NCI-H2227 (cell line): ENCODE data around the gene RAB1B.
"Not testable (repeated sequence)": the region's sequence is repeated elsewhere in the genome, so short reads cannot be mapped to it uniquely, and the experiment has no call there.

Experiments
- DNase-seq: peaks from one replicate; lab custom pipeline; 2025; ENCODE audit not compliant: unreplicated experiment; lab: John Stamatoyannopoulos, UW

The RAB1B gene

GRCh38 chr11:66266378-66267038 lies 1.9 kb upstream of the RAB1B start:
- no peak for DNase-seq

GRCh38 chr11:66267039-66267378 lies 1.4 kb upstream of the RAB1B start:
- no peak for DNase-seq

- DNase-seq, result peak; percentile 90
These were observed 828 bp upstream of the RAB1B start for GRCh38 chr11:66267379-66268243.

- DNase-seq, result peak; percentile 58
These were observed 790 bp downstream of the RAB1B start for GRCh38 chr11:66268952-66269905.

- no peak for DNase-seq
These were observed 3.4 kb downstream of the RAB1B start for GRCh38 chr11:66271816-66272215.

GRCh38 chr11:66272596-66272995 lies 4.2 kb downstream of the RAB1B start:
- DNase-seq, result no peak

- no peak for DNase-seq
These were observed 5.8 kb downstream of the RAB1B start for GRCh38 chr11:66274219-66274618.

- no peak for DNase-seq
These were observed 7.0 kb downstream of the RAB1B start for GRCh38 chr11:66275396-66275795.

- DNase-seq, result no peak
These were observed 7.7 kb downstream of the RAB1B start for GRCh38 chr11:66275984-66276612.

GRCh38 chr11:66276619-66277018 lies 8.2 kb downstream of the RAB1B start:
- DNase-seq, result not testable (repeated sequence)

GRCh38 chr11:66277064-66277463 lies 8.6 kb downstream of the RAB1B start:
- not testable (repeated sequence) for DNase-seq

GRCh38 chr11:66277471-66278362 lies 9.3 kb downstream of the RAB1B start, which contains the start of gene CNIH2:
CNIH2 (plus strand) TSS chr11:66278175; CDS start chr11:66278457, 282 bp downstream.
- DNase-seq, result peak; percentile 75

- DNase-seq, result peak; percentile 77
These were observed 10.1 kb downstream of the RAB1B start for GRCh38 chr11:66278363-66279091.

- DNase-seq, result no peak
These were observed 10.8 kb downstream of the RAB1B start for GRCh38 chr11:66279092-66279734.

GRCh38 chr11:66280428-66280827 lies 12.0 kb downstream of the RAB1B start:
- DNase-seq, result peak; percentile 54

- no peak for DNase-seq
These were observed 12.6 kb downstream of the RAB1B start for GRCh38 chr11:66281001-66281400.

- no peak for DNase-seq
These were observed 13.5 kb downstream of the RAB1B start for GRCh38 chr11:66281776-66282467.
